ENCODE results near the gene SEMA5A.

Gene SEMA5A

DNA sequence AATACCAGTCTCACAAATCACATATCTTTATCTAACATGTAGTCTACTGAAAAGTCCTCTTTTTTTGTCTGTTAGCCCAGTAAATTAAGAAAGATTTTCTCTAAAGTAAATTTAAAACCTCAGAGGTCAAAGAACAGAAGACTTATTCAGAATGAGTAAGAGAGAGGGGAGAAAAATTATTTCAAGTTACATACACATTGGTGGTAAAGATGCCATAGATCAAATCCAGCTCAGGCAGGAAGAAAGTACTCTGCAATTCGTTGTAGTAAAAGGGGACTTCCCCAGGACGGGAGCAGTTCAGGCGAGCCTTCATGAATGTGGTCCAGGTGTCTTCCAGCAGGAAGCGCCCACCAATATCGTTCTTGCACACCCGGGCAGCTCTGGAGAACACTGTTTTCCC, 344.1 kb downstream of the SEMA5A start:
- TF ChIP-seq, protein P1, sequence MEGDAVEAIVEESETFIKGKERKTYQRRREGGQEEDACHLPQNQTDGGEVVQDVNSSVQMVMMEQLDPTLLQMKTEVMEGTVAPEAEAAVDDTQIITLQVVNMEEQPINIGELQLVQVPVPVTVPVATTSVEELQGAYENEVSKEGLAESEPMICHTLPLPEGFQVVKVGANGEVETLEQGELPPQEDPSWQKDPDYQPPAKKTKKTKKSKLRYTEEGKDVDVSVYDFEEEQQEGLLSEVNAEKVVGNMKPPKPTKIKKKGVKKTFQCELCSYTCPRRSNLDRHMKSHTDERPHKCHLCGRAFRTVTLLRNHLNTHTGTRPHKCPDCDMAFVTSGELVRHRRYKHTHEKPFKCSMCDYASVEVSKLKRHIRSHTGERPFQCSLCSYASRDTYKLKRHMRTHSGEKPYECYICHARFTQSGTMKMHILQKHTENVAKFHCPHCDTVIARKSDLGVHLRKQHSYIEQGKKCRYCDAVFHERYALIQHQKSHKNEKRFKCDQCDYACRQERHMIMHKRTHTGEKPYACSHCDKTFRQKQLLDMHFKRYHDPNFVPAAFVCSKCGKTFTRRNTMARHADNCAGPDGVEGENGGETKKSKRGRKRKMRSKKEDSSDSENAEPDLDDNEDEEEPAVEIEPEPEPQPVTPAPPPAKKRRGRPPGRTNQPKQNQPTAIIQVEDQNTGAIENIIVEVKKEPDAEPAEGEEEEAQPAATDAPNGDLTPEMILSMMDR (IDR thresholded peaks at IDR 0.05; ENCODE audit: control insufficient read depth, extremely low read depth, insufficient read depth) = no peak
- H3K4me3 ChIP-seq (ENCODE audit: low read depth, low read length) = no peak overlapping the region
- DNase-seq (ENCODE audit: low read depth) = no peak

DNA sequence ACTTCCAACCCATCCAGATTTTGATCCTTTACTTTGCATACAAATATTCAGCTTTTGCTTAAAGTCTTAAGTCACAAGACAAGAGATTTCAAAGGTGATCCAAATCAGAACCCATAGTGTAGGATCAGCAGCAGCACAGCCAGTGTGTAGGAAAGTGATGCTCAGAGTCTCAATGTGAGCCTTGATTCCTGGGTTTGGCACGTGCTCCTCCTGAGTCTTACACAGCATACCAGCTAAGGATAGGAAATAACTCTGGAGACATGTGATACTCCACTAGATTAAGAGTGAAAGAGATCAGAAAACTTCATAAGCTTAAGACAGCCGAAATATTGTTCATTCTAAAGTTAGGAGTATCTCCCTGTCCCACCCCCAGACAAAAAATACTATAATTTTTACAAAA, 344.9 kb downstream of the SEMA5A start:
- H3K4me3 ChIP-seq (ENCODE audit: low read depth, low read length) = no peak overlapping the region
- TF ChIP-seq, protein P1 (IDR thresholded peaks at IDR 0.05; ENCODE audit: control insufficient read depth, extremely low read depth, insufficient read depth) = no peak
- DNase-seq (ENCODE audit: low read depth) = no peak

DNA sequence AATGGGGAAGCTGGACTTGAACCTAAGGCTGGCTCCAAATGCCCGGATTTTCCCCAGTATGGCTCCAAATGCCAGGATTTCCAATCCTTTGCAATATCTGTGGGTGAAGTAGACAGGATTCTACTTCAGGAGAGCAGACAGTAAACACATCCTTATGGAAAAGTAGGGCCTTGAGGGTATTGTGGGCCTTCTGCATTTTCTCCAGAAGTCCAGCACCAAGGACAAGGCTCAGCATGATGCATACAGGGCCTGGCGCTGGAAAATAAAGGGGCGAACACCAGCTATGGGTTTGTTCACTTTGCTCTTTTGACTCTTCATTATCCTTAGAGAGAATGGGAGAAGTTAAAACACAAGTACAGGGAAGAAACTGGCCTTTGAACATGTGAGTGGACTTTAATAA, 347.5 kb downstream of the SEMA5A start:
- DNase-seq (ENCODE audit: low read depth) = no peak
- H3K4me3 ChIP-seq (ENCODE audit: low read depth, low read length) = no peak overlapping the region
- TF ChIP-seq, protein P1 (IDR thresholded peaks at IDR 0.05; ENCODE audit: control insufficient read depth, extremely low read depth, insufficient read depth) = no peak

DNA sequence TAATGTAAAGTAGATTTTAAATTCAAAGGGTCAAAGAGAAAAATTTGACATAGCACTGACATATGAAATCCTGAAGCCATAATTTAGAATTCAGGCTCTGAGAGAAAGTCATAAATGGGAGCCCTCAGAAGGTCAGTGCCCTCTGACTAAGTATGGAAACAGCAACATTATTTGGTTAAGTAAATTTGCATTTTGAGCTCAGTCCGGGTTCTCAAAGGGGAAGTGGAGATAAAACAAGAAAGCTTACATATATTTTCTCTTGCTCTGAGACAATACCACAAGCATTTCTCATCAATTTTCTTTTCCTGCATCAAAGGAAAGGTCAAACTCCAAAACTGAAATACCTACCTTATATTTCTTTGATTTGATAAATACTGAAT, 348.0 kb downstream of the SEMA5A start:
- TF ChIP-seq, protein P1 (IDR thresholded peaks at IDR 0.05; ENCODE audit: control insufficient read depth, extremely low read depth, insufficient read depth) = no peak
- H3K4me3 ChIP-seq (ENCODE audit: low read depth, low read length) = no peak overlapping the region
- DNase-seq (ENCODE audit: low read depth) = no peak

DNA sequence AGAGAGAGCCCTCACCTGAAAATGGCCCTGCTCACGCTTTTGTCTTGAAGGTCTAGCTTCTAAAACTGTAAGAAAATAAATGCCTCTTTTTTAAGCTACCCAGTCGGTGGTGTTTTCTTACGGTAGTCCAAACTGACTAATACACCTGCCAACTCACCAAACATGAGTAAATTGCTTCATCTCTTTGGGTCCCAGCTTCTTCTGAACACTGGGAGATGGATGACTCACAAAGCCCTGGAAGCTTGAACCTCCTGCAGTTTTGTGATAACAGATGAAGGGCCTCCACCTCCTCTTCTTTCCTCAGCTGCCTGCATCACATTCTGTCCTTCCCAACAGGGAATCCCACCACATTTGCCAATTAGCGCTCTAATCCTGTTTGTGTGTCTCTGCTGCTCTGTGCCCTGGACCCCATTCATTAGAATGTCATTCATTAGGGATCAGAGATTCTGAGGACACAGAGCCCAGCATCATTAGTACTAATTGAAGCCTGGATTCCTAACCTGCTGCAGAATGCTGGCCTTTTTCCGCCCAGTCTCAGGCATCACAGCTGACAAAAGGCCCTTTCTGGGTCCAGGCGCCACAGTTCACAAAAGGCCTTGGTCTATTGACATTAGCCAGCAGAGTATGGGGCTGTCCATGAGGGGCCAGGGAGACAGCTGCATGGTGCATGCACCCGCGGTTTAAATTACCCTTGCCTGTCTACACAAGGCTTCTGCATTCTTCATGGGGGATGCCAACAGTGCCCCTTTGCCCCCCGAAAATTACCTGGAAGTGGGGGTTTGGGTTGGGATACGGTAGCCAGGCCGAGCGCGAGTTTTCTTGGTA, 349.3 kb downstream of the SEMA5A start:
- TF ChIP-seq, protein P1 (IDR thresholded peaks at IDR 0.05; ENCODE audit: control insufficient read depth, extremely low read depth, insufficient read depth) = no peak
- H3K4me3 ChIP-seq (ENCODE audit: low read depth, low read length) = no peak overlapping the region
- DNase-seq (ENCODE audit: low read depth) = no peak

DNA sequence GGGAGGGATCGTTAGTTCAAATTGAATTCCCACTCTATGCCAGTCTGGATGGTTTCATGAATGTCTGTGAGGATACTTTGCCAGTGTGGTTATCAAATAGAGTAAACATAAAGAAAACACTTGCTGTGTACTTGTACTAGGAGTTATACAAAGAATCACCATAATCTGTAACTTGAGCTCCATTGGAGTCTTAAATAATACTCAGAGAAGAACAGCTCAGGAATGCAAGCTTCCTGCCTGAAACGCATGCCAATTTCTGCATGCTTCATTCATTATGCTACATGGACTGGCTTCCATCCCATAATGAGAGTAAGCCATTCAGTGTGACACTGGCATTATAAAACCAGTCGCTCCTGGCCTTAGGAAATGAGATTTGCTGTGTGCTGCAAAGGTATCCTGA, 351.4 kb downstream of the SEMA5A start:
- no peak overlapping the region for H3K4me3 ChIP-seq (ENCODE audit: low read depth, low read length)
- TF ChIP-seq, protein P1 (IDR thresholded peaks at IDR 0.05; ENCODE audit: control insufficient read depth, extremely low read depth, insufficient read depth) = no peak
- DNase-seq (ENCODE audit: low read depth) = no peak

DNA sequence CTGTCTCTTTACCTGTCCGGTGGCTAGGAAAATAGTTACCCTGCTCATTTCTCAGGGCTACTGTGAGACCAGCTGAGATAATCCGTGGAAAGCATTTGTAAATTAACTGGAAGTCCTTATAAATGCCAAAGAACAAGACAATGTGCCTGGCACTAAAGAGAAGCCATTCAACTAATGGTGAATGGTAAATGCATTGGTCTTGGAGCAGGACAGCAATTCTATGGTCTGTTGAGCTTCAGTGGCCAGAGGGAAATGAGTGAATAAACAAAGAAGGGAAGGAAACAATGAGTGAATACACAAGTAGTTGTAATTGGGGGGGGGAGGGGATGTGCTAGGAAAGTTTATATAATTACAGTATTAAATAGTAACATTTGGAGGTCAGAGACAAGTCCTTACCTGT, 353.6 kb downstream of the SEMA5A start:
- DNase-seq (ENCODE audit: low read depth) = no peak
- no peak overlapping the region for H3K4me3 ChIP-seq (ENCODE audit: low read depth, low read length)
- TF ChIP-seq, protein P1 (IDR thresholded peaks at IDR 0.05; ENCODE audit: control insufficient read depth, extremely low read depth, insufficient read depth) = no peak

Measured in LNCaP clone FGC (cell line).